IMR-90 (cell line): ENCODE results near the gene ENDOU. TPM values are rescaled to one million over a fixed set of nuclear protein-coding genes. Genes with fewer than 3 reads are reported as not detected.

Experiments used
- ATAC-seq: fragments of 200-7000 bp; cut with Tn5 transposase; 2 replicates; pipeline ENCODE4 v1.9.1; 2020; ENCODE audit warnings: low read depth, mild to moderate bottlenecking, moderate library complexity
- BruUV-seq: library from RNA; stranded (reverse); fragments of 400-500 nt; replicated peaks from 2 replicates; lab custom pipeline; 2021; lab: Mats Ljungman, UMichigan
- CTCF ChIA-PET: fragments of 300-600 bp; formaldehyde crosslinking; extraction: SDS; loops from one replicate; lab custom pipeline; 2021; ENCODE audit warnings: antibody characterized with exemption; lab: Yijun Ruan, JAX
- POLR2A ChIA-PET: fragments of 300-600 bp; sonication (Branson Sonifier 250); formaldehyde crosslinking; loops from one replicate; lab custom pipeline; 2022; ENCODE audit warnings: antibody characterized with exemption; ENCODE audit not compliant: unreplicated experiment; lab: Charles Lee
- DNase-seq: peaks from one replicate; pipeline ENCODE4 v3.0.0; 2013
- H2AFZ ChIP-seq: replicated peaks from 2 replicates; pipeline ENCODE3; 2013; ENCODE audit warnings: low read length, mild to moderate bottlenecking; ENCODE audit not compliant: poor library complexity
- H2AK5ac ChIP-seq: 2 replicates; pipeline ENCODE4 v1.6.1; 2013; ENCODE audit warnings: low read depth, low read length, inconsistent platforms
- H2AK9ac ChIP-seq: replicated peaks from 2 replicates; pipeline ENCODE3; 2013; ENCODE audit warnings: mild to moderate bottlenecking, low read depth, low read length, moderate library complexity; ENCODE audit not compliant: poor library complexity
- H2BK120ac ChIP-seq: 2 replicates; pipeline ENCODE4 v1.6.1; 2013; ENCODE audit warnings: low read depth, low read length, inconsistent platforms
- H2BK15ac ChIP-seq: 3 replicates; pipeline ENCODE4 v1.6.1; 2013; ENCODE audit warnings: low read depth, low read length, inconsistent platforms
- H2BK20ac ChIP-seq: 2 replicates; pipeline ENCODE4 v1.6.1; 2013; ENCODE audit warnings: low read depth, mild to moderate bottlenecking, inconsistent platforms, low read length, moderate library complexity
- H2BK5ac ChIP-seq: 2 replicates; pipeline ENCODE4 v1.6.1; 2013; ENCODE audit warnings: mild to moderate bottlenecking, low read depth, low read length, inconsistent platforms; ENCODE audit not compliant: poor library complexity, severe bottlenecking
- H3K14ac ChIP-seq: replicated peaks from 2 replicates; pipeline ENCODE4 v1.6.1; 2013; ENCODE audit warnings: low read depth, low read length, inconsistent platforms
- H3K18ac ChIP-seq: 2 replicates; pipeline ENCODE4 v1.6.1; 2013; ENCODE audit warnings: low read depth, low read length, control low read depth
- H3K23ac ChIP-seq: 2 replicates; pipeline ENCODE4 v1.6.1; 2013; ENCODE audit warnings: low read depth, low read length, inconsistent platforms
- H3K27ac ChIP-seq: 2 replicates; pipeline ENCODE4 v1.5.1; 2013; ENCODE audit warnings: mild to moderate bottlenecking, control low read depth, low read length; ENCODE audit not compliant: insufficient read depth
- H3K27me3 ChIP-seq: 2 replicates; pipeline ENCODE4 v1.6.1; 2013; ENCODE audit warnings: low read length; ENCODE audit not compliant: control insufficient read depth, insufficient read depth
- H3K36me3 ChIP-seq: 2 replicates; pipeline ENCODE4 v1.6.1; 2013; ENCODE audit warnings: low read length, mixed read lengths; ENCODE audit not compliant: control insufficient read depth, insufficient read depth
- H3K4ac ChIP-seq: 2 replicates; pipeline ENCODE4 v1.6.1; 2013; ENCODE audit warnings: low read depth, low read length, inconsistent platforms
- H3K4me1 ChIP-seq: 2 replicates; pipeline ENCODE4 v1.6.1; 2013; ENCODE audit warnings: low read length, mixed read lengths; ENCODE audit not compliant: control insufficient read depth, insufficient read depth
- H3K4me2 ChIP-seq: 2 replicates; pipeline ENCODE4 v1.6.1; 2013; ENCODE audit warnings: low read depth, mild to moderate bottlenecking, control low read depth, low read length, moderate library complexity
- H3K4me3 ChIP-seq: 2 replicates; pipeline ENCODE4 v1.5.1; 2013; ENCODE audit warnings: low read depth, mild to moderate bottlenecking, control low read depth, low read length, moderate library complexity; ENCODE audit not compliant: insufficient read depth
- H3K56ac ChIP-seq: 2 replicates; pipeline ENCODE4 v1.6.1; 2013; ENCODE audit warnings: low read length, inconsistent platforms; ENCODE audit not compliant: insufficient read depth; ENCODE audit errors: extremely low read depth
- H3K79me1 ChIP-seq, 2 experiments: 2 replicates each; pipeline ENCODE4 v1.6.1; 2013; ENCODE audit warnings: low read length in 2 of 2, inconsistent platforms in 1 of 2, low read depth in 1 of 2
- H3K9ac ChIP-seq: 2 replicates; pipeline ENCODE4 v1.6.1; 2013; ENCODE audit warnings: low read depth, low read length, control low read depth
- H3K9me1 ChIP-seq: 2 replicates; pipeline ENCODE4 v1.6.1; 2013; ENCODE audit warnings: low read length, inconsistent platforms; ENCODE audit not compliant: insufficient read depth
- H3K9me3 ChIP-seq: 2 replicates; pipeline ENCODE4 v1.6.1; 2013; ENCODE audit warnings: low read length; ENCODE audit not compliant: control insufficient read depth, insufficient read depth
- H4K20me1 ChIP-seq: 2 replicates; pipeline ENCODE4 v1.6.1; 2013; ENCODE audit warnings: low read length, inconsistent platforms; ENCODE audit not compliant: insufficient read depth
- H4K5ac ChIP-seq: 2 replicates; pipeline ENCODE4 v1.6.1; 2013; ENCODE audit warnings: mild to moderate bottlenecking, low read depth, low read length, control low read depth
- H4K8ac ChIP-seq, 2 experiments: 2 replicates each; pipeline ENCODE4 v1.6.1; 2013; ENCODE audit warnings: low read depth in 2 of 2, low read length in 2 of 2, control low read depth in 1 of 2, inconsistent platforms in 1 of 2
- H4K91ac ChIP-seq: 2 replicates; pipeline ENCODE4 v1.6.1; 2013; ENCODE audit warnings: low read depth, low read length, inconsistent platforms; ENCODE audit not compliant: insufficient read depth
- BHLHE40 ChIP-seq: fragments of 150-350 bp; IDR thresholded peaks from 2 replicates; pipeline ENCODE4 v1.6.1; 2016; ENCODE audit warnings: mild to moderate bottlenecking, low read depth, low read length
- CEBPB ChIP-seq: IDR thresholded peaks from 2 replicates; pipeline ENCODE4 v1.6.1; 2012; ENCODE audit warnings: low read depth, low read length, improper control_type of control experiment
- CHD1 ChIP-seq: IDR thresholded peaks from 2 replicates; pipeline ENCODE4 v1.6.1; 2012; ENCODE audit warnings: low read depth, low read length, improper control_type of control experiment
- FOS ChIP-seq: fragments of 150-350 bp; IDR thresholded peaks from 2 replicates; pipeline ENCODE4 v1.6.1; 2016; ENCODE audit warnings: low read depth, low read length
- MAFK ChIP-seq: IDR thresholded peaks from 2 replicates; pipeline ENCODE4 v1.6.1; 2012; ENCODE audit warnings: low read depth, low read length, improper control_type of control experiment
- MAZ ChIP-seq: IDR thresholded peaks from 2 replicates; pipeline ENCODE4 v1.6.1; 2012; ENCODE audit warnings: low read depth, mild to moderate bottlenecking, low read length, improper control_type of control experiment, moderate library complexity, borderline replicate concordance
- MXI1 ChIP-seq: IDR thresholded peaks from 2 replicates; pipeline ENCODE4 v1.6.1; 2012; ENCODE audit warnings: low read depth, mild to moderate bottlenecking, low read length, moderate library complexity, borderline replicate concordance
- POLR2A ChIP-seq: IDR thresholded peaks from 2 replicates; pipeline ENCODE4 v1.6.1; 2012; ENCODE audit warnings: mild to moderate bottlenecking, low read depth, low read length
- RAD21 ChIP-seq: IDR thresholded peaks from 2 replicates; pipeline ENCODE4 v1.6.1; 2012; ENCODE audit warnings: low read length, improper control_type of control experiment
- RCOR1 ChIP-seq: IDR thresholded peaks from 2 replicates; pipeline ENCODE4 v1.6.1; 2012; ENCODE audit warnings: mild to moderate bottlenecking, low read length, improper control_type of control experiment; ENCODE audit not compliant: insufficient replicate concordance
- WGBS, 2 experiments: methylation state at CpG; one replicate each; pipeline versions ENCODE4 v1.1.5 to v1.1.7; 2013; ENCODE audit warnings: missing lambda C conversion rate in 2 of 2; ENCODE audit not compliant: insufficient read length in 1 of 2; ENCODE audit errors: extremely low coverage in 2 of 2; 5-methylcytosine and 5-hydroxymethylcytosine counted together
- dilution Hi-C: fragments of 300-500 bp; cut with HindIII; formaldehyde crosslinking; loops from one replicate; pipeline ENCODE4 v1.14.3; 2018; ENCODE audit warnings: low sequenced_read_pairs; ENCODE audit not compliant: unreplicated experiment
- in situ Hi-C: fragments of 300-500 bp; cut with MboI; formaldehyde crosslinking; loops from 3 replicates; pipeline ENCODE4 v1.14.3; 2019; ENCODE audit warnings: low sequenced_read_pairs, inconsistent platforms, mixed read lengths
- intact Hi-C: fragments of 100-400 bp; cut with micrococcal nuclease; formaldehyde crosslinking; loops from 2 replicates; pipeline ENCODE4 v1.10.0; 2022
- polyA plus RNA-seq, 3 experiments: library from polyadenylated mRNA; depleted of rRNA; stranded (reverse); fragments of >200 nt; gene quantifications; 2 replicates each; pipeline ENCODE4 v1.2.3, GENCODE V29; 2012; ENCODE audit warnings: low replicate concordance in 1 of 3
- total RNA-seq: library from RNA; depleted of rRNA; stranded (reverse); fragments of >200 nt; gene quantifications from 2 replicates; pipeline ENCODE4 v1.2.3, GENCODE V29; 2012
- TF ChIP-seq, protein P1 (sequence below): fragments of 150-350 bp; IDR thresholded peaks from 2 replicates; pipeline ENCODE4 v1.6.1; 2017; ENCODE audit warnings: mild to moderate bottlenecking, antibody characterized with exemption, low read length, low read depth
- TF ChIP-seq, protein P2 (sequence below): conservative IDR thresholded peaks from 2 replicates; pipeline ENCODE4 v1.5.1; 2012; ENCODE audit warnings: mild to moderate bottlenecking, low read depth, low read length, improper control_type of control experiment
- TF ChIP-seq, protein P3 (sequence below): fragments of 150-350 bp; IDR thresholded peaks from 2 replicates; pipeline ENCODE4 v1.6.1; 2016; ENCODE audit warnings: low read depth, mild to moderate bottlenecking, low read length, moderate library complexity, borderline replicate concordance

ENDOU gene
- total and polyA plus RNA-seq, 2 of the 4 experiments (the other 2 are of a cell fraction), result under 0.01 to 0.09 TPM

DNA sequence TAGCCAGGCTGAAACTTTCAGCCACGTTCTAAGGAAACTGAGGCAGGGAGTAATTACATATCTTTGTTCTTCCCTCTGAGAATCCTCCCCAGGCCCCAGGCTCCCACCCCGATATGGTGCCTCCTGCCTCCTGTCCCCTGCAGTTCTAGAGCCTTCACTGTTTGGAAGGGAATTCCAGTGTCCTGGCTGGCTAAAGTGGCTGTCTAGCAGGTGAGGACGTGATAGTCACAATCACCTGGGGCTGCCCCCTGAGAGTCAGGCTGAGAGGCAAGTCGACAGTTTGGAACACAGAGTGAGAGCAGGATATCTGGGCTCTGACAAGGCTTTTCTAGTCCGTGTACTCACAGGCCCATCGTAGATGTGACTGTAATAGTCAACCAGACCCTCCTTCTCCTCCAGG lies 13.1 kb downstream of the ENDOU start:
- CTCF ChIA-PET, result interaction anchor here (0.6 kb wide), 1 partner anchor 630 kb away, joined by 3 read pairs; no protein-coding TSS in a partner anchor
- Histone ChIP-seq H2BK20ac (no peak overlapping the region), H2AK9ac (no peak overlapping the region), H3K23ac (no peak overlapping the region), H4K8ac (no peak overlapping the region), H3K27ac (no peak overlapping the region), H2BK120ac (no peak overlapping the region), H4K20me1 (no peaks in the 10 kb centered on the region), H3K56ac (no peak overlapping the region), H4K5ac (no peak overlapping the region), H2BK15ac (no peak overlapping the region), H2AK5ac (no peak overlapping the region), H3K9me3 (no peaks in the 10 kb centered on the region), H3K14ac (no peak overlapping the region), H2BK5ac (no peak overlapping the region), H3K18ac (no peak overlapping the region), H3K4ac (no peak overlapping the region), H4K91ac (no peak overlapping the region), H3K4me3 (no peak overlapping the region), H3K79me1 (peaks cover 0 to 3% of the 10 kb centered on the region in 2 experiments; a peak in 1 of 4 replicates), H3K9ac (no peak overlapping the region), H3K9me1 (no peaks in the 10 kb centered on the region), H3K27me3 (no peaks in the 10 kb centered on the region), H3K4me2 (no peak overlapping the region), H3K4me1 (peaks cover 3% of the 10 kb centered on the region; the same call in 1 of the 2 replicates), H2AFZ (no peak overlapping the region), H3K36me3 (no peaks in the 10 kb centered on the region)
- TF ChIP-seq, protein P1, sequence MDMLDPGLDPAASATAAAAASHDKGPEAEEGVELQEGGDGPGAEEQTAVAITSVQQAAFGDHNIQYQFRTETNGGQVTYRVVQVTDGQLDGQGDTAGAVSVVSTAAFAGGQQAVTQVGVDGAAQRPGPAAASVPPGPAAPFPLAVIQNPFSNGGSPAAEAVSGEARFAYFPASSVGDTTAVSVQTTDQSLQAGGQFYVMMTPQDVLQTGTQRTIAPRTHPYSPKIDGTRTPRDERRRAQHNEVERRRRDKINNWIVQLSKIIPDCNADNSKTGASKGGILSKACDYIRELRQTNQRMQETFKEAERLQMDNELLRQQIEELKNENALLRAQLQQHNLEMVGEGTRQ, result no peak
- TF ChIP-seq, protein P2, sequence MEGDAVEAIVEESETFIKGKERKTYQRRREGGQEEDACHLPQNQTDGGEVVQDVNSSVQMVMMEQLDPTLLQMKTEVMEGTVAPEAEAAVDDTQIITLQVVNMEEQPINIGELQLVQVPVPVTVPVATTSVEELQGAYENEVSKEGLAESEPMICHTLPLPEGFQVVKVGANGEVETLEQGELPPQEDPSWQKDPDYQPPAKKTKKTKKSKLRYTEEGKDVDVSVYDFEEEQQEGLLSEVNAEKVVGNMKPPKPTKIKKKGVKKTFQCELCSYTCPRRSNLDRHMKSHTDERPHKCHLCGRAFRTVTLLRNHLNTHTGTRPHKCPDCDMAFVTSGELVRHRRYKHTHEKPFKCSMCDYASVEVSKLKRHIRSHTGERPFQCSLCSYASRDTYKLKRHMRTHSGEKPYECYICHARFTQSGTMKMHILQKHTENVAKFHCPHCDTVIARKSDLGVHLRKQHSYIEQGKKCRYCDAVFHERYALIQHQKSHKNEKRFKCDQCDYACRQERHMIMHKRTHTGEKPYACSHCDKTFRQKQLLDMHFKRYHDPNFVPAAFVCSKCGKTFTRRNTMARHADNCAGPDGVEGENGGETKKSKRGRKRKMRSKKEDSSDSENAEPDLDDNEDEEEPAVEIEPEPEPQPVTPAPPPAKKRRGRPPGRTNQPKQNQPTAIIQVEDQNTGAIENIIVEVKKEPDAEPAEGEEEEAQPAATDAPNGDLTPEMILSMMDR, result no peak
- TF ChIP-seq RAD21 (no peak), BHLHE40 (no peak), CEBPB (no peak), RCOR1 (no peak), FOS (no peak), MAFK (no peak), CHD1 (no peak), MXI1 (no peak), MAZ (no peak), POLR2A (no peak)
- TF ChIP-seq, protein P3, sequence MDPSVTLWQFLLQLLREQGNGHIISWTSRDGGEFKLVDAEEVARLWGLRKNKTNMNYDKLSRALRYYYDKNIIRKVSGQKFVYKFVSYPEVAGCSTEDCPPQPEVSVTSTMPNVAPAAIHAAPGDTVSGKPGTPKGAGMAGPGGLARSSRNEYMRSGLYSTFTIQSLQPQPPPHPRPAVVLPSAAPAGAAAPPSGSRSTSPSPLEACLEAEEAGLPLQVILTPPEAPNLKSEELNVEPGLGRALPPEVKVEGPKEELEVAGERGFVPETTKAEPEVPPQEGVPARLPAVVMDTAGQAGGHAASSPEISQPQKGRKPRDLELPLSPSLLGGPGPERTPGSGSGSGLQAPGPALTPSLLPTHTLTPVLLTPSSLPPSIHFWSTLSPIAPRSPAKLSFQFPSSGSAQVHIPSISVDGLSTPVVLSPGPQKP, result no peak
- intact Hi-C loops (loop anchor here (10.0 kb wide), 1 partner anchor 453 kb away; no protein-coding TSS in a partner anchor), in situ Hi-C loops (loop anchor here (5.0 kb wide), 2 partner anchors 65 to 125 kb away; no protein-coding TSS in a partner anchor), dilution Hi-C loops (no loop called here)
- WGBS, 2 experiments, result 75% methylated on average over 2 of the region's 6 CpGs; no CpG with 5 or more reads in 1 of the 2 experiments
- ATAC-seq, result no peak
- no TSS peak for BruUV-seq
- POLR2A ChIA-PET, result no interaction called here
- DNase-seq, result no peak
